GM12864 (cell line): ENCODE results near the gene ADAT2.

Experiments used
- DNase-seq: peaks from one replicate; pipeline ENCODE4 v3.0.0-alpha.2; 2011; ENCODE audit warnings: low read depth
- H3K4me3 ChIP-seq: 2 replicates; pipeline ENCODE4 v1.5.1; 2011; ENCODE audit warnings: mild to moderate bottlenecking, low read depth, low read length, control low read depth
- CTCF ChIP-seq: IDR thresholded peaks from 2 replicates; pipeline ENCODE4 v1.5.1; 2011; ENCODE audit warnings: low read depth, mild to moderate bottlenecking, moderate library complexity, low read length, control low read depth, inconsistent platforms; ENCODE audit errors: missing control alignments

The ADAT2 gene

GRCh38 chr6:143441680-143442545 is 8.6 kb downstream of the ADAT2 start:
- DNase-seq, result no peak
- no peak overlapping the region for H3K4me3 ChIP-seq
- TF ChIP-seq CTCF, result no peak

GRCh38 chr6:143441010-143441409 is 9.5 kb downstream of the ADAT2 start:
- no peak for DNase-seq
- TF ChIP-seq CTCF, result no peak
- no peak overlapping the region for H3K4me3 ChIP-seq

GRCh38 chr6:143432588-143432987 is 17.9 kb downstream of the ADAT2 start:
- H3K4me3 ChIP-seq, result no peak overlapping the region
- no peak for TF ChIP-seq CTCF
- DNase-seq, result no peak

GRCh38 chr6:143431226-143431625 is 19.3 kb downstream of the ADAT2 start:
- TF ChIP-seq CTCF, result no peak
- H3K4me3 ChIP-seq, result no peak overlapping the region
- no peak for DNase-seq

GRCh38 chr6:143429970-143430369 is 20.5 kb downstream of the ADAT2 start:
- DNase-seq, result no peak
- H3K4me3 ChIP-seq, result no peak overlapping the region
- no peak for TF ChIP-seq CTCF

GRCh38 chr6:143427109-143427817 is 23.2 kb downstream of the ADAT2 start:
- peak; percentile 94 for TF ChIP-seq CTCF
- no peak for DNase-seq
- H3K4me3 ChIP-seq, result no peak overlapping the region
